ENCODE data around the gene CDH13.

CDH13 gene

DNA sequence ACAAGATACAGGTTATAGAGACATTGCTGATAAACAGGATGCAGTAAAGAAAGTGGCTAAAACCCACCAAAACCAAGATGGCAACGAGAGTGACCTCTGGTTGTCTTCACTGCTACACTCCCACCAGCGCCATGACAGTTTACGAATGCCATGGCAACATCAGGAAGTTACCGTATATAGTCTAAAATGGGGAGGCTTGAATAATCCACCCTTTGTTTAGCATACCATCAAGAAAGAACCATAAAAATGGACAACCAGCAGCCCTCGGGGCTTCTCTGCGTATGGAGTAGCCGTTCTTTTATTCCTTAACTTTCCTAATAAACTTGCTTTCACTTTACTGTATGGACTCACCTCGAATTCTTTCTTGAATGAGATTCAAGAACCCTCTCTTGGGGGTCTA is 21.7 kb upstream of the CDH13 start:
- no peak overlapping the region for H3K4me3 ChIP-seq (ENCODE audit: low read length)
- no peak for DNase-seq (ENCODE audit: low read depth)
- TF ChIP-seq CTCF (conservative IDR thresholded peaks at IDR 0.05; ENCODE audit: low read length): no peak

DNA sequence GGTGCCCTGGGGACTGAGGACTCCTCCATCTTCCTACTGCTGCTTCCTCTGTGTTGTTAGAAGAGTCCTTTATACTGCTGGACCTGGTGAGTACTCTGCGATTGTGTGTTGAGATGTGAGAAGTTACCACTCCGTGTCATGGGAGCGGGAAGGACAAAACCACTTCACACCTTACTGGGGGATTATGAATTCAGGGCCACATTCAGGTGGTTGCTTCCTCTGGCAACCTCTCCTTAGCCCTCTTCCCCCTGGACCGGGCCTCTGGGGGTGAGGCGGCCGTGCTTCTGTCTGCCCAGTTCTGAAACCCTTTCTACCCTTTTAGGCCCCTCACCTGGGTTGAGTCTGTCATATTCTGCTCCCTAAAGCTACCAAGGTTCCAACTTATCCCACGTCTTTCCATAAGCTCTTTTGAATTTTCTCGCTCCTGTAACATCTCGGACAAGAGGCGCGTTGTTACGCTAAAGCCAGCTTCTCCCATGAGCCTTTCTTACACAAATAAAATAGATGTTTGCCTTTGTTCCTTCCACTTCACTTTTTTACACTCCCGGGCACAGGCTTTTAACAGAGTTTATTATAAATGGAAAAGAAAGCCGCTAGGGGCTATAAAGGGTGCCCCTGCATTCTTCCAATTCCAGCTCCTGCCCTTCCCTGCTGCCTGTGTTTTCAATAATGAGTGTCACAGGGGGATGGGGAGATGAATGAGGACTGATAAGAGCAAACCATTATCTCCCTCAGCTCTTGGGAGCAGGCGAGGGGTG is 20.7 kb upstream of the CDH13 start:
- TF ChIP-seq CTCF (conservative IDR thresholded peaks at IDR 0.05; ENCODE audit: low read length): no peak
- H3K4me3 ChIP-seq (ENCODE audit: low read length): no peak overlapping the region

DNA sequence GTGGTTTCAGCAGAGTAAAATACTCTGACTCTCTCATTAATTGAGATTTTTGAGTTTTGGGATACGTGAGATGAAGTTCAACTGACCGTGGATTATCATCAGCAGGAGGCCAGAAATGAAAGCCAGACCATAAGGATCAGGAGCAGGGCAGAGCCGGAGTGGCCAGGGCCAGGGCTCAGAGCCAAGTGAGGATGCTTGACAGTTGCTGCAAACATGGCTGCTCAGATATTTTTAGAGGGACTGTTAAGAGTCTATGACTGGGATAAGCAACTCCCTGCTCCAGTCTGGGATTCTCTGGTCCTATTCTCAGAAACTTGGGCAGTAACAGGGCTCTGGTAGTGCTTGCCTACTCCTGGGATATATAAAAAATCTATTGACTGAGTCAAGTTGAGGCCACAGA is 17.6 kb upstream of the CDH13 start:
- TF ChIP-seq CTCF (conservative IDR thresholded peaks at IDR 0.05; ENCODE audit: low read length): no peak
- peak; percentile 19 for DNase-seq (ENCODE audit: low read depth)
- H3K4me3 ChIP-seq (ENCODE audit: low read length): no peak overlapping the region

More for the DNA sequence above, 20.7 kb upstream of the CDH13 start:
- no peak for DNase-seq (ENCODE audit: low read depth)

DNA sequence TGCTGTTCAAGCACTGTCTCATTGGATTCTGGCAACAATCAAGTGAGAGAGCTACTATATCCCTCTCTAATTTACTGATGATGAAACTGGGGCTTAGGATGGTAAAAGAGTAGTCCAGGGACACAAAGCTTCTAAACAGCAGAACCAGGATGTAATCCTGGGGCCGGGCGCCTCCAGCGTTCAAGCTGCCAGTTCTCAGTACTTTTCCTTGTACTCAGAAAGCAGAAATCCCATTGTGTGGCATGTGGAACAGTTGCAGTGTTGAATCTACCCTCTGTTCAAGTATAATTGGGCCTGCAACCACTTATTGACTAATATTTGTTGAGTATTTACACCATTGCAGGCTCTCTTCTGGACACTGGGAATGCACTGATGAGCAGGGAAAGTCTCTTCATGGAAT is 14.5 kb upstream of the CDH13 start:
- no peak for DNase-seq (ENCODE audit: low read depth)
- TF ChIP-seq CTCF (conservative IDR thresholded peaks at IDR 0.05; ENCODE audit: low read length): no peak
- no peak overlapping the region for H3K4me3 ChIP-seq (ENCODE audit: low read length)

DNA sequence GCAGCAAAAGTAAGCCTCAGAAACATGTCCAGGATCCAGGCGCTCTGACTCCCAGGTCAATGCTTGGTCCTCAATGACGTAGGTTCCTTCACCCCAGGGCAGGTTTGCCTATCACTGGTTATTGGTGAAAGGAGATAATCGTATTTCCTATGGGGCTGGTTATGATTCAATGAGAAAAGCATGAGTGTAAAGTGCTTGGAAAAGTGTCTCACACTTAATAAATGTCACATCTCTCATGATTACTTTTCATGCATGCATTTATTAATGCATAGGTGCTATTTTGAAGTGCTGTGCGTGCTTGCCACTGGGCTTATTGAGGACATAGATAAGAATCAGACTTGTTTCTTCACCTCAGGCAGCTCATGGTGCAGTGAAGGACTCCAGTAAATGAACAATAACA is 10.4 kb upstream of the CDH13 start:
- TF ChIP-seq CTCF (conservative IDR thresholded peaks at IDR 0.05; ENCODE audit: low read length): no peak
- no peak for DNase-seq (ENCODE audit: low read depth)
- no peak overlapping the region for H3K4me3 ChIP-seq (ENCODE audit: low read length)

DNA sequence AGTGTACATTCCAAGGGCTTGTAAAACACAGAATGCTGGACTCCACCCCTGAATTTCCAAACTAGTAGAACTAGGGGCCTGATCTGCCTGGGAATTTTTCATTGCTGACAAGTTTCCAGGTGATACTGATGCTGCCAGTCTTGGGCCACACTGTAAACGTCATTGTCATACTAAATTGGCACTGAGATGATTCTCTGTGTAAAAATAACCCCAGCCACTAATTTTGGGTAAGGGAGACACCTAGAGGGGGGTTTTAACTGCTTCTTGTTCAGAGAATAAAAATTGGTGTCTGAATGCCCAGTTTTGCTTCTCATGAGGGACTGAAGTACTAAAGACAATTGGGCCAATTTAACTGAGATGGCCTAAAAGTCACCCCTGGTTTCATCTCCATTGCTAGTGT is 5.0 kb upstream of the CDH13 start:
- TF ChIP-seq CTCF (conservative IDR thresholded peaks at IDR 0.05; ENCODE audit: low read length): peak; percentile 24
- DNase-seq (ENCODE audit: low read depth): no peak
- no peak overlapping the region for H3K4me3 ChIP-seq (ENCODE audit: low read length)

DNA sequence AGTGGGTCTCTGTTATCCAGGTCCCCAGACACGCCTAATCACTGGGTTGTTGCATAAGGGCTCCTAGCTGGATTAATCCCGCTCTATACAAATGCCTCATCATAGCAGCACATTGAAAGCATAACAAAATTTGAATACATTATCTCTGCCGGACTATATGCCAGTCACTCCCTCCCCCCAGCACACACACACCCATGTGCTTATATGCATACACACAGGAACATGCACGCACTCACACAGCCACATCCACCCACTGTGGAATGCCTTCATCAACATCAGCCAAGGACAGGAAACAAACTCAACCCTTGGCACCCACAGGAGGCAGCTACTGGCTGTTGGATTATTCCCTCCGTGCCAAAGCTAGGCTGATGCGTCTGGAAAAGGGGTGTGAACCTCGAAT is 3.5 kb upstream of the CDH13 start:
- H3K4me3 ChIP-seq (ENCODE audit: low read length): no peak overlapping the region
- DNase-seq (ENCODE audit: low read depth): peak; percentile 22
- no peak for TF ChIP-seq CTCF (conservative IDR thresholded peaks at IDR 0.05; ENCODE audit: low read length)
